Measurements from ENCODE around the gene APOB.

The APOB gene

DNA sequence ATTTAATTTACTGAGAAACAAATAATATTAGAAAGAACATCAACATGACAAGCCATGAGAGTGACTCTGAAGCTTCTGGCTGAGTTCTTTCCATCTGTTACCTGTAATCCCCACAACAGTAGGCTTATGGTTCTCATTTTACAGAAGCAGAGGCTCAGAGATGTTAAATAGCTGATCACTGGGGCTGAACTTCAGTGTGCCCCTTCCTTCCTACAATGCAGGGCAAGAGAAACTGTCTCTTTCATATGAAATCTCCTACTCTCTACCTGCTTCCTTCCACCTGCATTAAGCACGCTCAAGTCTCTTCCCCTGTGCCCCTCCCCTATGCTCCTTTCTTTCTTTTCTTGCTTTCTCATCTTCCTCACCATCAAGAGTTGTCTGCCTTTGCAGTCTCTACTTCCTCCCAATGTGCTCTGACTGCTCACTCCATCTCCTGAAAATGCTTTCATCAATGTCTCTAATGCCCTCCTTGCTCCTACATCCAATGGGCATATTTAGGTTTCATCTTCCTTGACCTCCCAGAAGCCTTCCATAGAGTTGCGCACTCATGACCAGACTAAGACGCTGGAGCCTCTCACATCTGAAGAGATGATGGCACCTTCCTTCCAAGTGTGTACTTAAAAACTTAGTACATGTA, 23.7 kb downstream of the APOB start:
- DNase-seq (ENCODE audit: extremely low read depth in 1 of 2, low read depth in 1 of 2): no peak

DNA sequence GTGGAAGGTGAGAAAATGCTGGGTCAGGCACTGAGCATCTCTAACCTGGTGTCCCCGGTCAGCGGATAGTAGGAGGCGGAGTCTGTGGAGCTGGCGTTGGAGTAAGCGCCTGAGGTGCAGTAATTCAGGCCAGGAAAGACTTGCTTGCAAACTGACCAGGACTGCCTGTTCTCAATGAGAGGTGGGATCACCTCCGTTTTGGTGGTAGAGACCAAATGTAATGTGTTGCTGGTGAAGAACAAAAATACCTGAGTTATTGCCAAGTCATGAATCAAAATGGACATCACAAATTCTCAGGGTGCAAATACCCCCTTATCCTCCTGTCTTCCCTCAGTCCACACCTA, 24.2 kb downstream of the APOB start:
- DNase-seq (ENCODE audit: extremely low read depth in 1 of 2, low read depth in 1 of 2): no peak

DNA sequence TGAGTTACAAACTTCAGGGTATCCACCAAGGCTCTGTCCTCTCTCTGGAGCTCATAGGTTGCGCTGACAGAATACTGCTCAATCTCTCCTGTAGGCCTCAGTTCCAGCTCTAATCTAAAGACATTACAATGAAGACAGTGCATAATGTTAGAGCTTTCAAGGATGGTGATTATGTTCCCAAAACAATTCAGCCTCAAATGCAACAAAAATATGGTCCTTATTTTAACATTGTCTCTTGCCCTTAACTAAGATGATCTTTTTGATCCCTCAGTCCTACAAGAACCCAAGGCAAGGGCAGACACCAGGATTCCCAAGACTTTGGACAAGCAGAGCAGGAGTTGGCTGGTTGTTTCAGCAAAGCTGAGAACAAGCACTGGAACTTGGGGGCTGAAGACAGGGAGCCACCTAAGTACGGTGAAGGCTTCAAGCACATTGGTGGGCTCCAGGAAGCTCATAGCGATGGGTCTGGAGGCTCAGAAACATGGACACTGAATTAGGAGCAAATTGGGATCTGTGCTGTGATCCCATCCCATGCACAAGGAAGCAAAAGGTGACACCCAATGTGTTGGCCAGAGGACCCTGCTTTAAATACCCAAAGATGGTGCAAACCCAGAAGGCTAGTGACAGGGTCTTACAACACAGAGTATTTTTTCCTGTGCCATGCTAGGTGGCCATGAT, 24.7 kb downstream of the APOB start:
- no peak for DNase-seq (ENCODE audit: extremely low read depth in 1 of 2, low read depth in 1 of 2)

DNA sequence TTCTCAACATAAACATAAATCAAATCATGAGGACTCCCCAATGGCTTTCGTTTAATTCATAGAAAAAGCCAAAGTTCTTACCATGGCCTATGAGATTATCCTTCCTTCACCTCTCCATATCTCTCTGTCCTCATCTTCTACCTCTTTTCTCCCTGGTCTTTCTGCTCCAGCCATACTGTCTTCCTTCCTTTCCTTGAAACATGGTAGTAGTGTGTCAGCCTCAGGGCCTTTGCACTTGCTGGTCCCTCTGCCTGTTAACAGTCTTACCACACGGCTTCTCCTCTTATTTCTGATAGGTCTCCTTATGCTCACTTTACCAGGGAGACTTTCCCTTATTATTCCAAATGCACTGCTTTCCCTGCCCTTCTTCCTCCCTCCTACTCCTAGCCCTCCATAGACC, 25.6 kb downstream of the APOB start:
- DNase-seq (ENCODE audit: extremely low read depth in 1 of 2, low read depth in 1 of 2): no peak

DNA sequence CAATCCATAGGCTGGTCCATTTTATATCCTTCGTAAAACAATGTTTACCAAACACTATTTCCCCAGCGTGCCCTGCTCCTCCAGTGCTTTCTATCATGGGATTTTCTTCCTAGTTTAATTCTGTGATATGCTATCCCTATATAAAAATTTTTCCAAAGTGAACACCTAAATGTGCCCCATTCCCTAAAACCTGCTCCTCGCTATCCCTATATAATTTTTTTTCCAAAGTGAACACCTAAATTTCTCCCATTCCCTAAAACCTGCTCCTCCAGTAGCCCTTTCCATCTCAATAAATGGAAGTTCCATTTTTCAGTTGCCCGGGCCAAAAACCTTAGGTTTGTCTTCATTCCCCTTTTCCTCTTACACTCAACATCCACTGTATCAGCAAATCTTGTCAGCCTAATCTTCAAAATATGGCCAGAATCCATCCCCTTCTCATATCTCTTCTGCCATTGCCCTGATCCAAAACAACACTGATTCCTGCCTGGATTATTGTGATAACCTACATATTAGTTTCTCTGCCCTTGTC, 26.1 kb downstream of the APOB start:
- no peak for DNase-seq (ENCODE audit: extremely low read depth in 1 of 2, low read depth in 1 of 2)

DNA sequence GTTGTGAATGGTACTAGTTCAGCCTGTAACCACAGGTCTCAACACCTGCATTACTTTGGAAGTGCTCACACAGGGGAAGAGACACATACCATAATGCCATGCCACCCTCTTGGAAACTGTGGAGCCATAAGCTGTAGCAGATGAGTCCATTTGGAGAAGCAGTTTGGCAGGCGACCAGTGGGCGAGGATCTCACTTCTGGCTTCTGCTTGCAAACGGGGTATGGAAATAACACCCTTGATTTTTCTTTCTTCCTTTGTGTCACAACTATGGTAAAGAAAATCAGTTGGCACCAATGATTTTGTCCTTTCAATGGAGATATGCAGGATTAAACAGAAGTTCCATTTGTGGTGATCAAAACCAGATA, 28.6 kb downstream of the APOB start:
- DNase-seq (ENCODE audit: extremely low read depth in 1 of 2, low read depth in 1 of 2): no peak

DNA sequence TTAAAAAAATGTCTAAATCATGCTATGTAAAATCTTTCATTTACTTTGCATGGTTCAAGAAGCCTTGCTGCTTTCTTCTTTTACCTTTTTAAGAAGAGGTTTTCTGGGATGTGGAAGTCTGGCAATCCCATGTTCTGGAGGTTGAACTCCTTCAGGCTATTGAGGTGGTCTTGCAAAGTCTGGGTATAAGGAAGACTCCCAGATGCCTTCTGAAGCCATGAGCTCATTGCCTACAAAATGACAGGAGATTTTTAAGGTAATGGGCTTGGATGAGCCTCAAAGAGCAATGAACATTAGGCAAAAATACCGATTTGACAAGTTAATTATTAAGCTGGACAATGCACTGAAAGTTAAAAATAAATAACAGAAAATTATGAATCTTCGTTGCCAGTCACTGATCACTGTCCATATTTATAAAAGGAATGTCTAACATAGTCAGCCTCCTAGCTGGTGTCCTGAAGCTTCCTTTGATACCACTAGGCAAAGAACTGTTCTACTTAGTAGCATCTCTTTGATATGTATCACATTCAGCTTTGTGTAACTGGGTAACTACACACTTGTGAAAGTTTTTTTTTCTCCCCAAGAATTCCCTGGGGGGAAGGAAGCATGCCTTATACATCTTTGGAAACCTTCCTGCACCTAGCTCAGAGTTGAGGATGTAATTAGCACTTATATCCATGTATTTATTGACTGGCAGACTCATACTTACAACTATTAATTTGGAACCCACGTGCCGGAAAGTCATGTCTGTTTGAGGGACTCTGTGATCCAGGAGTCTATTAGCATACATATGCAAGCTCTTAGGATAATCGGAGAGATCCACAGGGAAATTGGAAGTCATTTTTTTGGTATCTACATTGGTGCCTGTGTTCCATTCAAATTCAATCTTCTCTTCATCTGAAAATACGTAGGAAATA, 29.3 kb downstream of the APOB start:
- no peak for DNase-seq (ENCODE audit: extremely low read depth in 1 of 2, low read depth in 1 of 2)

DNA sequence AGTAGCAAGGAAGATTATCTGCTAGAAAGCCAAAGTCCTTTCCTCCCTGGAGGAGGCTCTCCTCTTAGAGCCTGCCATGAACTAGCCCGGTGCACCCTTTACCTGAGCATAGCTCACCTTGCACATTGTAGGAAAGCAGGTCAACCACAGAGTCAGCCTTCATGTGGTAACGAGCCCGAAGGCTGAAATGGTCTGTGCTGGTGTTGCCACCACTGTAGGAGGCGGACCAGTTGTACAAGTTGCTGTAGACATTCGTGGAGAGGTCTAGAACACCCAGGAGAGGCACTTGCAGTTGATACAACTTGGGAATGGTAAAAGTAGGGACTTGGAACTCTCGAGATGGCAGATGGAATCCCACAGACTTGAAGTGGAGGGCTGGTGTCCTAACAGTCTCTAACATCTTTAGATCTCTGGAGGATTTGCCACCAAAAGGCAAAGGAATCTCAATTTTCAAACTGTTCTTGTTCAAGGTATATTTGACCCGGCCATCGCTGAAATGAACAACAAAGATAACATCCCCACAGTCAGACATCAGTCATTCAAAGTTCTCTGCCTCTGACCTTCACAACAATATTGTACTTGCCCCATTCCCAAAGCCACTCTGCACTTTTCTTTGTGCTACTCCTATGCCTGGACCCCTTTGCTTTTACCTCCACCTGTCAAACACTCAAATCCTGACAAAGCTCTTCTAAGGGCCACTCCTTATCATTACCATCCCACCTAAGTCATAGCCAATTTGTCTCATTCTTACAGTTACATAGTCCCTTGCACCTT, 30.6 kb downstream of the APOB start:
- no peak for DNase-seq (ENCODE audit: extremely low read depth in 1 of 2, low read depth in 1 of 2)

DNA sequence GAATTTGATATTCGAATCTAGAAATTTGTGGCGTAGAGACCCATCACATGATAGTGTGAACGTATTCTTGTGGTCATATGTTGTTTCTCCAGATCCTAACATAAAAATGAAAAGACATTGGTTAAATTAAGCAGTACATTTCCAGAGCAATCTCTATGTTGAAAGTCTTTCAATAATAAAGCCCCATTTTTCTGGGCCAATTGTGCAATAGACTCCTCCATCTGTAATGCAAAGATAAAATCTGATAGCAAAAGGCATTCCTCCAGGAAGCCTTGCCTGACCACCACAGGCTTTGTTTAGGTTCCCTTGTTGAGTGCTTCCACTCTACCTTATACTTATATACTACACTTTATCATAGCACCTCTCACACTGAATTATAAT, 31.3 kb downstream of the APOB start:
- DNase-seq (ENCODE audit: extremely low read depth in 1 of 2, low read depth in 1 of 2): no peak

DNA sequence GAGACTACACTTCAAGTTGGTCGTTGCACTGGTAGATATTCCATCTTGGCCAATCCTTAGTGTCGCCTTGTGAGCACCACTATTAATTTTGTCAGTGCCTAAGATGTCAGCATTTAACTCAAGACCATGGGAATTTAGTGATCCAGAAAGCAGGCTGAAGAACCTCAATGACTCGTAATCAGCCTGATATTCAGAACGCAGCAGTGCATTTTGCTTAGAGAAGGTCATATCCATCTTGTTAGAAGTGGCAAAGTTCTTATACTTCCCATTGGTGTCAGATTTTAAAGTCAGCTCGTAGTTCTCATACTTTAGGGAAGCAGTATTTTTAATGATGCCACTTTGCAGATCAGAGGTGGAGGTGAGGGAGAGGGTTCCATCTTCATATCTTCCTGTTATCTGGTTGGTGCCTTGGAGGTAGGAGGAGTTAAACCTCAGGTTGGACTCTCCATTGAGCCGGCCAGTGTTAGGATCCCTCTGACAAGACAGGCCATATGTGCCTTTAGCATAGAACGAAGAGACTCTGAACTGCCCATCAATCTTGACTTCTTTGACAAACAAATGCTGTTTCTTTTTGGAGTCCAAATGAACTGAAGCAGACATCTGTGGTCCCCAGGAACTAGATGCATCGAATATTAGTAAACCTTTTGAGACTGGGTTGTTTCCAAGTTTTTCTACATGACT, 31.9 kb downstream of the APOB start:
- no peak for DNase-seq (ENCODE audit: extremely low read depth in 1 of 2, low read depth in 1 of 2)

DNA sequence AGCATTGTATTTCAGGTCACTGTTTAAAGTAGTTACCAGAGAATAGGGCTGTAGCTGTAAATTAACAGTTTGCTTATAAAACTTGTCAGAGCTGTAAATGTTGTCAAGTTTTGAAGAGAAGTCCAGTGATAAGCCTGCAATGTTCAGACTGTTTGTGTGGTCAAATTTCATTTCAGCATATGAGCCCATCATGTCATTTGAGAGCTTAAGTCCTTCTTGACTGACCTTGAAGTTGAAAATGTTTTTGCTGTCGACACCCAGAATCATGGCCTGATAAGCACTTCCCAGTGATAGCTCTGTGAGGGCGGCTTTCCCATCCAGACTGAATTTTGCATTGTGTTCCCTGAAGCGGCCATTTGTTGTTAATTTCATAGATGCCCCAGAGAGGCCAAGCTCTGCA, 32.4 kb downstream of the APOB start:
- no peak for DNase-seq (ENCODE audit: extremely low read depth in 1 of 2, low read depth in 1 of 2)

DNA sequence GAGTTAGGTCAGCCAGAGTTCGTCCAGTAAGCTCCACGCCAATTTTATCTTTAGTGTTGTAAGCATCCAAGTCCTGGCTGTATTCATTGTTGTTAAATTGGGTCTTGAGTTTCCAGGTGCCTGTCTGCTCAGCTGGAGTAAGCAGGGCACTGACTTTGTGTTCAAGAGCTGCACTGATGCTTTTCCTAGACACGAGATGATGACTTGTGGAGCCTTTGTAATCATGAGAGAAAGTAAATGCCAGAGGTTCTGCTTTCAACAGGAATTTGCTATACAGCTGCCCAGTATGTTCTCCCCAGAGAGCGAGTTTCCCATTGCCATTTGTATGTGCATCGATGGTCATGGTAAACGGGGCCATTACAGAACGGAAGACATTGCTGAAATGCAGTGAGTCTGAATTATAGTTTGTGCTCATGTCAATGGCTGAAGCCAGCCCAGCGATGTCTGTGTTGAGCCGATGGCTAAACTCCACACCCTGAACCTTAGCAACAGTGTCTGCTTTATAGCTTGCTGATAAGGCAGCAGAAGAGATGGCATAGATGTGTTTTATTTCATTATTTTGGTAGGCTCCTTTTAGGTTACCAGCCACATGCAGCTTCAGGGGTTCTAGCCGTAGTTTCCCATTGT, 32.9 kb downstream of the APOB start:
- no peak for DNase-seq (ENCODE audit: extremely low read depth in 1 of 2, low read depth in 1 of 2)

DNA sequence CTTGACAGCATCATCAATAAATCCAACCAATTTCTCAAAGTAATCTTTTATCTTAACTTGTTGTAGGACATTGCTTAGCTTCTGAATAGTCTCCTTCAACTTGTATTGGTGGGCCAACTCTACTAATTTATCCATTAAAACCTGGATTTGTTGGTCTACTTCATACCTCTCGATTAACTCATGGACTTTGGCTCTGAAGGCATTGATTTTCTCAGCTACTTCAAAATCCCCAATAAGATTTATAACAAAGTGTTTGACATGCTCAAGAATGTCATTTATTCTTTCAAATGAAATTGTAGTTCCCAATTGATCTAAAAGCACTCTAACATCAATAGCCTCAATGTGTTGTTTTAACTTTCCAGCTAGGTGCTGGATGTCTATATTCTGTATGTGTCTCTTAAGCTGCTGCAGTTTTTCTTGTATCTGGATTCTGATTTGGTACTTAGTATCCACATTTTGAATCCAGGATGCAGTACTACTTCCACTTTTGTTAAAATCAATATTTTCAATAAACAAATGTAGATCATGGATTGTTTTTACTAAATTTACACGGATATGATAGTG, 34.1 kb downstream of the APOB start:
- no peak for DNase-seq (ENCODE audit: extremely low read depth in 1 of 2, low read depth in 1 of 2)

DNA sequence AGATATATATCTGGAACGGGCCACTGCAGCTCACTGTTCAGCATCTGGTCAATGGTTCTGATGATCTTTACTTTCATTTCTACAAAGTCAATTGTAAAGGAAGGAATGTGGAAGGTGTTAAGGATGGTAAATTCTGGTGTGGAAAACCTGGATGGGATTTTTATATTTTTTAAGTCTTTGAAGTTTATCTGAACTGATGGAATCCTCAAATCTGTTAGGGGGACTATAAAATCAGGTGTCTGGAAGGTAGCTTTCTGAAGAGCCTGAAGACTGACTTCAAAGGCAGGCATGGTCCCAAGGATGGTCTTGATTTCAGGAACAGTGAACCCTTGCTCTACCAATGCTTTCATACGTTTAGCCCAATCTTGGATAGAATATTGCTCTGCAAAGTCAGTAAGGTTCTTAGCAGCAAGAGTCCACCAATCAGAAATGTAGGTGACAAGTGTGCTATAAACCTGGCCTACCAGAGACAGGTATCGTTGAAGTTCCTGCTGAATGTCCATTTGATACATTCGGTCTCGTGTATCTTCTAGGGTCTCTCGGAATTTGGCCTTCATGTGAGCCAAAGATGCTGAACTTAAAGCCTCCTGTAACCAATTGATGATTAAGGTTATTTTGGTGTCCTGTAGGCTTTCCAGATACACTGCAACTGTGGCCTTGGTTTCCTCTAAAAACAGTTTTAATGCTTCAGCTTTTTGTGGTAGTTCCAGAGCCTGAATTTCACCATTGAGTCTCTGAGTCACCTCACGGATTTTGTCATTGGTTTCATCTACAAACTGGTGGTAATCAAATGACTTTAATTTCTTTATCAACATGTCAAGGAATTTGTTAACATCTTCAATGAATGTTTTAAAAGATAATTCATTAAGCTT, 34.8 kb downstream of the APOB start:
- no peak for DNase-seq (ENCODE audit: extremely low read depth in 1 of 2, low read depth in 1 of 2)

DNA sequence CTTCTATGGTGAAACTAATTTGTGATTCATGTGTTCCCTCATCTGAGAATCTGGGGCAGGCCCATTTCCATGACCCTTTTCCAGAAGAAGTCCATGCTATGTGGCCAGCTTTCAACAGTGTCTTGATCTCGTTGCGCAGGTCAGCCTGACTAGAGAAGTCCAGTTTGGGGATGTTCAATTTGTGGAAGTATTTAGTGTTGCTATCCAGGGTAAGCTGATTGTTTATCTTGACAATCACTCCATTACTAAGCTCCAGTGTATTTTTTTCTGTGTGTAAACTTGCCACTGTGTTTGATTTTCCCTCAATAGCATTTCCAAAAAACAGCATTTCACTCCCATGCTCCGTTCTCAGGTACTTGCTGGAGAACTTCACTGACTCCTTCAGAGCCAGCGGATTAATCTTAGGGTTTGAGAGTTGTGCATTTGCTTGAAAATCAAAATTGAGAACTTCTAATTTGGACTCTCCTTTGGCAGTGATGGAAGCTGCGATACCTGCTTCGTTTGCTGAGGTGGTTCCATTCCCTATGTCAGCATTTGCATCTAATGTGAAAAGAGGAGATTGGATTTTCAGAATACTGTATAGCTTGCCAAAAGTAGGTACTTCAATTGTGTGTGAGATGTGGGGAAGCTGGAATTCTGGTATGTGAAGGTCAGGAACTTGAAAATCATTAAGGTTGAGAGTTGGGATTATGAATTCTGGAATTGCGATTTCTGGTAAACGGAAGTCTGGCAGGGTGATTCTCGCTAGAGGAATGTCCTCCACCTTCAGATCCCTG, 35.7 kb downstream of the APOB start:
- DNase-seq (ENCODE audit: extremely low read depth in 1 of 2, low read depth in 1 of 2): no peak

DNA sequence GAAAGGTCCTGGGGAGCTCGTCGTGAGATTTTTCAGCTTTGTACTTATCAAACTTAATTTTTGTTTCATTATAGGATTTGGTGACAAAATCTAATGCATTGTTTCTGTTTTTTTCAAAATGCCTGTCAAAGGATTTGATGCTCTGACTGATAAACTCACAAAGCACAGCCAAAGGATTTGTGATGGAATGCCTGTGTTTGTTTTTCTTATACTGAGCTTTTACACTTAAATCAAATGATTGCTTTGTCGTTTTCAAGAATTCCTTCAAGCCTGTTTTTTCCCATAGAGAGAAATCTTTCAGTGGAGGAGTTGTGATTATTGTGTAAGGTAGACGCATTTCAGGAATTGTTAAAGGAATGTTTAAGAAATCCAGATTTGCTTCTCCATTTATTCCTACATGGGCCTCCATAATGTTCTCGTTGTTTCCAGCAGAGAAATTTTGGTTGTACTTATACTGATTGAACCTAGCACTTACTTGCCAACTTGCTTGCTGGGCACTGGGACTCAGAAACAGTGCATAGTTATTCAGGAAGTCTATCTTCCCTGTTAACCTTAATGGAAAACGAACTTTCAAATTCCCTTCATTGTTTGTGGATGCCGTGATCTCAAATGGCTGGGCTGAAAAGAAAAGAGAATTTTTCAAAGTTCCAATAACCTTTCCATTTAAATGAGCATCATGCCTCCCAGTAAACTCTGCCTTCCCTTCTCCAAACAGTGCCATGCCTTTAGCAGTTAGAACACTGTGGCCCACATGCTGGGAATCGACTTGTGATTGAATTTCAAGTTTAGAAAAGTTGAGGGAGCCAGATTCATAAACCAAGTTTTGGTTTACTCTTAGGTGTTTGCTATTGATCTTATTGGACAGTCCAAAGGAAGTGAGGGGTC, 36.5 kb downstream of the APOB start:
- DNase-seq (ENCODE audit: extremely low read depth in 1 of 2, low read depth in 1 of 2): no peak
